Subcutaneous abdominal adipose tissue (tissue), 5 donors: ENCODE measurements around the gene ABCC3.

Experiments used
- H3K27ac ChIP-seq: one replicate; pipeline ENCODE4 v1.7.0; 2013; ENCODE audit warnings: low read depth, mild to moderate bottlenecking, inconsistent platforms, low read length, moderate library complexity
- H3K27me3 ChIP-seq, 5 donors: one replicate each; pipeline ENCODE4 v1.7.0; 2013; ENCODE audit warnings: low read length in 5 of 5, inconsistent platforms in 1 of 5; ENCODE audit not compliant: control insufficient read depth in 5 of 5, insufficient read depth in 4 of 5
- H3K36me3 ChIP-seq, 5 donors: one replicate each; pipeline ENCODE4 v1.7.0; 2013; ENCODE audit warnings: low read length in 5 of 5; ENCODE audit not compliant: control insufficient read depth in 5 of 5, insufficient read depth in 5 of 5
- H3K4me1 ChIP-seq, 5 donors: one replicate each; pipeline ENCODE4 v1.7.0; 2013; ENCODE audit warnings: low read length in 5 of 5, mild to moderate bottlenecking in 3 of 5, moderate library complexity in 1 of 5; ENCODE audit not compliant: control insufficient read depth in 5 of 5, insufficient read depth in 5 of 5
- H3K4me3 ChIP-seq, 5 donors: one replicate each; pipeline ENCODE4 v1.7.0; 2013; ENCODE audit warnings: low read length in 5 of 5, low read depth in 1 of 5
- H3K9ac ChIP-seq, 5 donors: one replicate each; pipeline ENCODE4 v1.7.0; 2013; ENCODE audit warnings: low read length in 5 of 5, mild to moderate bottlenecking in 4 of 5, moderate library complexity in 3 of 5
- H3K9me3 ChIP-seq, 5 donors: one replicate each; pipeline ENCODE4 v1.7.0; 2013; ENCODE audit warnings: low read length in 5 of 5; ENCODE audit not compliant: control insufficient read depth in 5 of 5
- donor health status: healthy.
- donor health status: healthy.
- donor health status: healthy.
- donor health status: healthy.
- donor health status: healthy.

The ABCC3 gene

DNA sequence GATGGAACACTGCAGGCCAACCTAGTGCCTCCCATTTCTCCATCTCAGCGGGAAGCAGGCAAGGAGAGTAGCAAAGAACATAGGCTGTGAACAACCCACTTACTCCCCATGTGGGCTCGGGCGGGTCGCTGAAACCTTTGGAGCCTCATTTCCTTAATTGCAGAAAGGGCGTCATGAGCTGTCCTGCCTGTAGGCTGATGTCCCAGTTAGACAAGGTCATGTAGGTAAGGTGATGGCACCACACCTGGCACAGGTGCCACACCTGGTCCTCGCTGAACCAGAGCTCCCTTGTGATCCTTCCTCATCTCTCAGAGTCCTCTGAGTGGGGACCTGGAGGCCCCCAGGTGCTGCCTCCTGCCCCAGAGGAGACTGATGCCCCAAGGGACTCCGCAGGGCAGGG is 22.9 kb downstream of the ABCC3 start:
- Histone ChIP-seq H3K36me3 (no peaks in the 10 kb centered on the region), H3K27ac (no peak overlapping the region), H3K27me3 (peaks cover 0 to 2% (median 0%) of the 10 kb centered on the region in 5 donors), H3K4me1 (peaks cover 4 to 26% (median 26%) of the 10 kb centered on the region in 5 donors), H3K9me3 (peaks cover 0 to 2% (median 0%) of the 10 kb centered on the region in 5 donors), H3K9ac (no peak overlapping the region), H3K4me3 (no peak overlapping the region)

DNA sequence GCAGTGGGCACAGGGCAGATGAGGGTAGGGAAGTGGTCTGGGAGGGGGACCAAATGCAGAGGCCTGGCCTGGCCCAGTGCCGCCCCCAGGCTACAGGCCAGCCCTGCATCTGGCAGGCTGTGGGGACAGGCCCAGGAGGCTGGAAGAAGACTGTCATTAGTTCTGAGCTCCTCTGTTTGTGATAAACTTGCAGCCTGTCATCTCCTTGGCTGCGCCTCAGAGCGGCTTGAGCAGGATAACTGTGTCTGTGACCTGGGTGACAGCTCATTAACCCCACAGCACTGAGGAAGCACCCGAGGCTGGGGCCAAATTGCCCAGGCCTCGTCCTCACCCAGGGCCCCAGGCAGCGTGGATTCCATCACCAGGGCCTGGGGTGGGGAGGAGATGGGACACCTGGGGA is 23.9 kb downstream of the ABCC3 start:
- Histone ChIP-seq H3K36me3 (no peaks in the 10 kb centered on the region), H3K4me1 (peaks cover 4 to 26% (median 26%) of the 10 kb centered on the region in 5 donors), H3K27me3 (peaks cover 0 to 2% (median 0%) of the 10 kb centered on the region in 5 donors), H3K4me3 (no peak overlapping the region), H3K27ac (no peak overlapping the region), H3K9ac (no peak overlapping the region), H3K9me3 (no peaks in the 10 kb centered on the region)

DNA sequence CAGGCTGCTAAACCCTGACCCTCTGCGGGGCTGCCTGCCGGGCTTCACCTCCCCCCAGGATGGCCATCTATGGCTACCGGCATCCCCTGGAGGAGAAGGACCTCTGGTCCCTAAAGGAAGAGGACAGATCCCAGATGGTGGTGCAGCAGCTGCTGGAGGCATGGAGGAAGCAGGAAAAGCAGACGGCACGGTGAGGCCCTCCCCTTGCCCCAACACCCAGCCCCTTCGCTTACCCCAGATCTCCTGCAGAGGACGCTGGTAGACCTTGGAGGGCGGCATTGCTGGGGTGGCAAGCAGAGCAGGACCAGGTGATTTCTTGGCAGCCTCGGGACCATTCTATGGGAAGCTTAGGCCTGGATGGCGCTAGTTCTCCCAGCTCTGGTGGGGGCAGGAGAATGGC is 24.5 kb downstream of the ABCC3 start:
- no peak overlapping the region for H3K27ac ChIP-seq
- H3K9ac ChIP-seq, result no peak overlapping the region
- H3K9me3 ChIP-seq, result no peaks in the 10 kb centered on the region
- peaks cover 4 to 26% (median 26%) of the 10 kb centered on the region in 5 donors for H3K4me1 ChIP-seq
- H3K36me3 ChIP-seq, result no peaks in the 10 kb centered on the region
- H3K27me3 ChIP-seq, result peaks cover 0 to 2% (median 0%) of the 10 kb centered on the region in 5 donors
- no peak overlapping the region for H3K4me3 ChIP-seq

DNA sequence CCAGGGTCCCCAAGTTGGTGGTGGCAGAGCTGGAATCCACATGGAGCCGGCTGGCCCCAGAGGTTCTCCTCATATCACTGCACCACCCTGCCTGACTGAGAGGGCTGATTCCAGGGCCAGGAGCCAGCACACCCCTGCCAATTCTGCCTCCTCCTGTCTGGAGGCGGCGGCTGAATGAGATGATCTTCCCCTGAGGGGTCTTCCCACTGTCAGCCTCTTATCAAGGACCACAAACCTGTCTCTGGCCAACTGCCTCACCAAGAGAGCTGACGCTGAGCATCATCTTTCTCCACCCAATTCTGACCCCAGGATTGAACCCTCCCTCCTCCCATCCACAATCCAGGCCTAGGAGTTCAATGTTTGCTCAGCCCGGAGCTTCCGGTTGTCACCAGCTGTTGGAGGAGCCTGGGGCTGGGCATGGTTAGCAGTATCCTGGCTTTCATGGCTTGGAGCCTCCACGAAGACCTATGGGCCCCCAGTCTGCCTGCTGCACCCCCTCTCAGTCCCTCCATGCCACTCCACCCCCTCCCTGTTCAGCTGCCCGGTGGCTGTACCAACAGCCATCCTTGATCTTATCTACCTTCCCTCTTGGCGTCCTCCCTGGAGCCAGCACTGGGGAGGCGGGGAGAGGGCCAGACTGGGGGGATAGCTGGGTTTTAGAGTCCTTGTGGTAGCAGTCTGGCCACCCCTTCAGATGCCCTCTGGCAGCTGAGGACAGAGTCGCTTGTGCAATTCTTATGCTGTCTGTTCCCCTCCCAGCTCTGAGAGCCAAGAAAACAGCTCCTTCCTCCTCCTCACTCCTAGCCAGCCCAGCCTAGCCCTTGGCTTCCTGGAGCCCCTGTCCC is 25.6 kb downstream of the ABCC3 start:
- H3K27me3 ChIP-seq, result peaks cover 0 to 2% (median 0%) of the 10 kb centered on the region in 5 donors
- peak overlapping the region in 4 of 5 donors; percentile 3 to 37 (median 16) for H3K9ac ChIP-seq
- no peaks in the 10 kb centered on the region for H3K36me3 ChIP-seq
- peak overlapping the region in 1 of 5 donors; percentile 17 for H3K4me3 ChIP-seq
- no peaks in the 10 kb centered on the region for H3K9me3 ChIP-seq
- H3K4me1 ChIP-seq, result peaks cover 4 to 26% (median 26%) of the 10 kb centered on the region in 5 donors
- peak overlapping the region; percentile 50 for H3K27ac ChIP-seq

DNA sequence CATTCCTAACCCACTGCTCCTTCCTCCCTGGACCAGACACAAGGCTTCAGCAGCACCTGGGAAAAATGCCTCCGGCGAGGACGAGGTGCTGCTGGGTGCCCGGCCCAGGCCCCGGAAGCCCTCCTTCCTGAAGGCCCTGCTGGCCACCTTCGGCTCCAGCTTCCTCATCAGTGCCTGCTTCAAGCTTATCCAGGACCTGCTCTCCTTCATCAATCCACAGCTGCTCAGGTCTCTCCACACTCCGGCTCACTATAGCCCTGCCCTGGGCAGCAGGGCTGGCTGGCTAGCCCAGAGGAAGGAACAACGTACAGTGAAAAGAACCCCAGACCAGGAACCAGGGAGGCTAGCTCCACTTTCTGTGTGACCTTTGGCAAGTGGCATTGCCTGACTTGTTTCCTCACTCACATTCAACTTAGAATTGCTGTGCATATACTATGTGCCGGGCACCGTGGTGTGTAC is 26.2 kb downstream of the ABCC3 start:
- no peaks in the 10 kb centered on the region for H3K36me3 ChIP-seq
- H3K4me1 ChIP-seq, result peaks cover 4 to 26% (median 26%) of the 10 kb centered on the region in 5 donors
- H3K9me3 ChIP-seq, result no peaks in the 10 kb centered on the region
- peaks cover 0 to 2% (median 0%) of the 10 kb centered on the region in 5 donors for H3K27me3 ChIP-seq
- H3K9ac ChIP-seq, result peak overlapping the region in 3 of 5 donors; percentile 3 to 37 (median 3)
- peak overlapping the region in 1 of 5 donors; percentile 17 for H3K4me3 ChIP-seq
- peak overlapping the region; percentile 50 for H3K27ac ChIP-seq

DNA sequence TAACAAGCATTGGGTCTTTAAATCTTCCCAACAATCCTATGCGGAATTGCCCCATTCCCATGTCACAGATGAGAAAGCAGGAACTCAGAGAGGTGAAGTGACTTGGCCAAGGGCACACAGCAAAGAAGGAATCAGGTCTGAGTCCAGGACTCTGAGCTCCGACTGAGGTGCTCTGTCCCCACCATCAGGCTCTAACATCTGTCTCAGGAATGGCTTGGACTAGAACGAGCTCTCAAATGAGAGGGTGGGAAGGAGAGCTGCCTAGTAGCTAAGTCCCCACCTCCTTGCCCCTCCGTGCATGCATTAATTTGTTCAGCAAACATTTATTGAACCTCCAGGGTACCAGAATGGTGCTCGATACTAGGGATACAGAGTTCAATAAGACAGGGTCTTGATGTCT is 26.7 kb downstream of the ABCC3 start:
- H3K9me3 ChIP-seq, result no peaks in the 10 kb centered on the region
- no peak overlapping the region for H3K4me3 ChIP-seq
- H3K27me3 ChIP-seq, result peaks cover 0 to 2% (median 0%) of the 10 kb centered on the region in 5 donors
- no peak overlapping the region for H3K9ac ChIP-seq
- peaks cover 4 to 26% (median 26%) of the 10 kb centered on the region in 5 donors for H3K4me1 ChIP-seq
- H3K36me3 ChIP-seq, result no peaks in the 10 kb centered on the region
- peak overlapping the region; percentile 50 for H3K27ac ChIP-seq

DNA sequence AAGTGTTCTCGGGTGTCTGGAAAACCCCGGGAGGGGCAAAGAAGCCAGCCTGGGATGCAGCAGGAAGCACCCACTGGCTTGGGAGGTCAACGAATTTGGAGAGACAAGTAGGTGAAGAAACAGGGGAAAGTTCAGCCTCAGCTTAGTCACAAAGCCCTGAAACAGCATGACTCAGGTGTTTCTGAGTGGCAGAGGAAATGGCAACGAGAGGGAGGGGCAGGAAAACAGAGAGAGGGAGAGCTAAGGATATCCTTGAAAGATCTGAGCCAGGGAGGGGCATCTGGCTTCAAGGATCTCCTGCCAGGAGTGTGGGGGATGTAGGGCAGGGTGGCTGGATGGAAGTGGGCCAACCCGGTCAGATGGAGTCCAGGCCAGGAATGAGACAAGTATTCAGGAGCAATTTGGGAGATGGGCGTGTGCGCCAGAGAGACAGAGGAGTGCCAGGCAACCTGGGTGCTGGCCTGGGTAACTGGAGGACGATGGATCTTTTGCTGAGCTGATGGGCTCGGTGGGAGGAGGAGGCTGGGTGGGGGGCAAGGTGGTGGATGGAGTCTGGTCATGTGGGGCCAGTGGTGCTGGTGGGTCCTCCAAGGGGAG is 27.2 kb downstream of the ABCC3 start:
- Histone ChIP-seq H3K9ac (no peak overlapping the region), H3K36me3 (no peaks in the 10 kb centered on the region), H3K9me3 (no peaks in the 10 kb centered on the region), H3K4me1 (peaks cover 4 to 26% (median 26%) of the 10 kb centered on the region in 5 donors), H3K27me3 (peaks cover 0 to 2% (median 0%) of the 10 kb centered on the region in 5 donors), H3K4me3 (peak overlapping the region in 1 of 5 donors; percentile 11), H3K27ac (no peak overlapping the region)

DNA sequence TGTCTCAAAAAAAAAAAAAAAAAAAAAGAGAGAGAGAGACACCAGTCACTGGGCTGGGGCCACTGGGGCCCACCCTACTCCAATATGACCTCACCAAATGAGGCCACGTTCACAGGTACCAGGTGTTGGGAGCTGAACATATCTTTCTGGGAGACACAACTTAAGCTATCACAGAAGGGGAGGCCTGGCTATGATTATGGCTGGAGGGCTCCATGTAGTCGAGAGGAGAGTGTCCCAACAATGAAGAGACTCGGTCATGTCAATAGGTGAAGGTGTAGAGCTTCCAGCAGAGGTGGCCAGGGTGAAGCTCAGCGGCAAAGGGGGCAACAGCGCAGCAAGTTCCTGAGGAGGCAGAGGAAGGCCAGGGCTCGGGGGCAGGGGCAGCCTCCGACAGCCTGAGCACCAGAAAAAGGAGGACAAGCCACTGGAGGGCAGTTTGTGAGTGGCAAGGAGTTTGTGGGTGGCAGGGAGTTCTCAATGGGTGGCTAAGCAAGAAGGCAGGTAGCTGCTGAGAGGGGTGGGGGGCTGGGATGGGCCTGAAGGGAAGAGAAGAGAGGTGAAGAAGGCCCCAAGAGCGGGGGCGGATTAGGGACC is 28.0 kb downstream of the ABCC3 start:
- Histone ChIP-seq H3K27ac (no peak overlapping the region), H3K4me1 (peaks cover 4 to 26% (median 26%) of the 10 kb centered on the region in 5 donors), H3K36me3 (no peaks in the 10 kb centered on the region), H3K9me3 (no peaks in the 10 kb centered on the region), H3K4me3 (no peak overlapping the region), H3K27me3 (no peaks in the 10 kb centered on the region), H3K9ac (no peak overlapping the region)

DNA sequence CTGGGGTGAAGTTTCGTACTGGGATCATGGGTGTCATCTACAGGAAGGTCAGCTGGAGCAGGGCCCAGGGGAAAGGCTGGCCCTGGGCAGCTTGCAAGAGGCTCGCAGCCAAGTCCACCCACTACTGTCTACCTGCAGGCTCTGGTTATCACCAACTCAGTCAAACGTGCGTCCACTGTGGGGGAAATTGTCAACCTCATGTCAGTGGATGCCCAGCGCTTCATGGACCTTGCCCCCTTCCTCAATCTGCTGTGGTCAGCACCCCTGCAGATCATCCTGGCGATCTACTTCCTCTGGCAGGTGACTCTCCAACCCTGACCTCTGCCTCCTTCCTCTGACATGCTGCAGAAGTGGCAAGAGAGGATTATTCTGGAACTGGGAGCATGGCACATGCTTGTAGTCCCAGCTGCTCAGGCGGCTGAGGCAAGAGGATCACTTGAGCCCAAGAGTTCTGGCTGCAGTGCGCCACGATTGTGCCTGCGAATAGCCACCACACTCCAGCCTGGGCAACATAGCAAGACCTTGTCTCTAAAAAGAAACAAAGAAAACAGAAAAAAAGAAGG is 29.2 kb downstream of the ABCC3 start:
- Histone ChIP-seq H3K4me1 (peaks cover 4 to 32% (median 26%) of the 10 kb centered on the region in 5 donors), H3K36me3 (no peaks in the 10 kb centered on the region), H3K9ac (no peak overlapping the region), H3K27ac (no peak overlapping the region), H3K4me3 (no peak overlapping the region), H3K27me3 (no peaks in the 10 kb centered on the region), H3K9me3 (no peaks in the 10 kb centered on the region)
